SU-DHL-6 (cell line): Measurements from ENCODE around the gene ITPKA.

Experiments
- H2AFZ ChIP-seq: fragments of 200-600 bp; sonication (generic); 2 replicates; pipeline ENCODE4 v1.6.1; 2014; ENCODE audit warnings: low read depth, mild to moderate bottlenecking, moderate library complexity, mixed read lengths, antibody characterized with exemption, low read length; ENCODE audit not compliant: severe bottlenecking
- H3F3A ChIP-seq: fragments of 200-600 bp; shearing (Covaris generic); 2 replicates; pipeline ENCODE4 v1.6.0; 2016; ENCODE audit warnings: antibody characterized with exemption, mild to moderate bottlenecking; ENCODE audit not compliant: insufficient read depth
- H3K27ac ChIP-seq: fragments of 200-600 bp; sonication (generic); 2 replicates; pipeline ENCODE4 v1.5.1; 2016; ENCODE audit warnings: low read depth, mild to moderate bottlenecking, low read length, moderate library complexity, mixed read lengths
- H3K27me3 ChIP-seq: fragments of 200-600 bp; sonication (generic), shearing (Covaris generic); 2 replicates; pipeline ENCODE4 v1.6.0; 2014; ENCODE audit warnings: mild to moderate bottlenecking, low read length
- H3K36me3 ChIP-seq: fragments of 200-600 bp; sonication (generic); 2 replicates; pipeline ENCODE4 v1.6.1; 2014; ENCODE audit warnings: mild to moderate bottlenecking, low read length, mixed read lengths
- H3K4me2 ChIP-seq: fragments of 300-600, 200-600 bp; shearing (Covaris generic), sonication (generic); 2 replicates; pipeline ENCODE4 v1.6.0; 2014; ENCODE audit warnings: low read length, low read depth, mild to moderate bottlenecking; ENCODE audit not compliant: poor library complexity, severe bottlenecking
- H3K4me3 ChIP-seq: fragments of 200-600 bp; sonication (generic); 2 replicates; pipeline ENCODE4 v1.5.1; 2014; ENCODE audit warnings: antibody characterized with exemption, low read length, mild to moderate bottlenecking, mixed read lengths; ENCODE audit not compliant: insufficient read depth, poor library complexity, severe bottlenecking
- H3K79me2 ChIP-seq: fragments of 200-600 bp; sonication (generic); 2 replicates; pipeline ENCODE4 v1.6.1; 2014; ENCODE audit warnings: mild to moderate bottlenecking, low read length, moderate library complexity; ENCODE audit not compliant: insufficient read depth
- H3K9ac ChIP-seq: fragments of 200-600 bp; sonication (generic); 2 replicates; pipeline ENCODE4 v1.7.0; 2014; ENCODE audit warnings: mild to moderate bottlenecking, low read length
- H3K9me2 ChIP-seq: fragments of 200-600 bp; sonication (generic); replicated peaks from 2 replicates; pipeline ENCODE4 v1.6.1; 2014; ENCODE audit warnings: low read length; ENCODE audit not compliant: insufficient read depth
- H3K9me3 ChIP-seq: fragments of 200-600 bp; sonication (generic); 2 replicates; pipeline ENCODE4 v1.6.1; 2014; ENCODE audit warnings: low read length, mixed read lengths; ENCODE audit not compliant: insufficient read depth
- H4K20me1 ChIP-seq: fragments of 200-600 bp; sonication (generic); 2 replicates; pipeline ENCODE4 v1.6.1; 2014; ENCODE audit warnings: low read depth, mild to moderate bottlenecking, antibody characterized with exemption, low read length, moderate library complexity, mixed read lengths
- EZH2phosphoT487 ChIP-seq: fragments of 200-600 bp; sonication (generic), shearing (Covaris generic); conservative IDR thresholded peaks from 2 replicates; pipeline ENCODE4 v1.6.1; 2018; ENCODE audit warnings: mild to moderate bottlenecking, antibody characterized with exemption, low read length, moderate library complexity, mixed read lengths
- TF ChIP-seq, protein P1 (sequence below): fragments of 200-600 bp; sonication (generic); IDR thresholded peaks from one replicate; pipeline ENCODE4 v1.5.1; 2017; ENCODE audit warnings: antibody characterized with exemption, mild to moderate bottlenecking, low read length, moderate library complexity; ENCODE audit not compliant: insufficient read depth, poor library complexity, severe bottlenecking

The ITPKA gene

DNA sequence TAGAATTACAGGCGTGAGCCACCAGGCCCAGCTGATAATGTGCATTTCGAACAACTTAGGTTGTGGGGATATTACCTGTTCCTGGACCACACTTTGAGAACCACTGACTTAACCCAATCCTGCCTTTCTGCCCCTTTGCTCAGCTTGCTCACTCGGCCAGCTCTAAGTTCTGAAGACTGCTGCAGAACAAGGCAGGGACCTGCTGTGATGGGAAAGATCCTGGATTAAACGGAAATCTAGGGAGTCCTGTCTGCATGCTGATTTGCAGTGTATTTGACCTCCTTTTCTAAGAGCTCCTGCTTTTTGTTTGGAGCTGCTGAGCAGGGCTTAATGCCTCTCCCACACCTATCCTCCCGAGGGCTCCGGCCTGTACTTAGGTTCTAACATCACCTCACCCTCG lies 17.1 kb downstream of the ITPKA start:
- H3F3A ChIP-seq = no peaks in the 10 kb centered on the region
- no peaks in the 10 kb centered on the region for H3K79me2 ChIP-seq
- no peaks in the 10 kb centered on the region for H3K9me3 ChIP-seq
- no peaks in the 10 kb centered on the region for H3K36me3 ChIP-seq
- H3K9ac ChIP-seq = no peak overlapping the region
- no peaks in the 10 kb centered on the region for H4K20me1 ChIP-seq
- no peak overlapping the region for H3K27ac ChIP-seq
- H3K4me2 ChIP-seq = no peak overlapping the region
- no peak overlapping the region for H2AFZ ChIP-seq
- H3K9me2 ChIP-seq = no peaks in the 10 kb centered on the region
- no peak for TF ChIP-seq EZH2phosphoT487
- TF ChIP-seq, protein P1, sequence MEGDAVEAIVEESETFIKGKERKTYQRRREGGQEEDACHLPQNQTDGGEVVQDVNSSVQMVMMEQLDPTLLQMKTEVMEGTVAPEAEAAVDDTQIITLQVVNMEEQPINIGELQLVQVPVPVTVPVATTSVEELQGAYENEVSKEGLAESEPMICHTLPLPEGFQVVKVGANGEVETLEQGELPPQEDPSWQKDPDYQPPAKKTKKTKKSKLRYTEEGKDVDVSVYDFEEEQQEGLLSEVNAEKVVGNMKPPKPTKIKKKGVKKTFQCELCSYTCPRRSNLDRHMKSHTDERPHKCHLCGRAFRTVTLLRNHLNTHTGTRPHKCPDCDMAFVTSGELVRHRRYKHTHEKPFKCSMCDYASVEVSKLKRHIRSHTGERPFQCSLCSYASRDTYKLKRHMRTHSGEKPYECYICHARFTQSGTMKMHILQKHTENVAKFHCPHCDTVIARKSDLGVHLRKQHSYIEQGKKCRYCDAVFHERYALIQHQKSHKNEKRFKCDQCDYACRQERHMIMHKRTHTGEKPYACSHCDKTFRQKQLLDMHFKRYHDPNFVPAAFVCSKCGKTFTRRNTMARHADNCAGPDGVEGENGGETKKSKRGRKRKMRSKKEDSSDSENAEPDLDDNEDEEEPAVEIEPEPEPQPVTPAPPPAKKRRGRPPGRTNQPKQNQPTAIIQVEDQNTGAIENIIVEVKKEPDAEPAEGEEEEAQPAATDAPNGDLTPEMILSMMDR = no peak
- H3K4me3 ChIP-seq = no peak overlapping the region
- H3K27me3 ChIP-seq = no peaks in the 10 kb centered on the region

DNA sequence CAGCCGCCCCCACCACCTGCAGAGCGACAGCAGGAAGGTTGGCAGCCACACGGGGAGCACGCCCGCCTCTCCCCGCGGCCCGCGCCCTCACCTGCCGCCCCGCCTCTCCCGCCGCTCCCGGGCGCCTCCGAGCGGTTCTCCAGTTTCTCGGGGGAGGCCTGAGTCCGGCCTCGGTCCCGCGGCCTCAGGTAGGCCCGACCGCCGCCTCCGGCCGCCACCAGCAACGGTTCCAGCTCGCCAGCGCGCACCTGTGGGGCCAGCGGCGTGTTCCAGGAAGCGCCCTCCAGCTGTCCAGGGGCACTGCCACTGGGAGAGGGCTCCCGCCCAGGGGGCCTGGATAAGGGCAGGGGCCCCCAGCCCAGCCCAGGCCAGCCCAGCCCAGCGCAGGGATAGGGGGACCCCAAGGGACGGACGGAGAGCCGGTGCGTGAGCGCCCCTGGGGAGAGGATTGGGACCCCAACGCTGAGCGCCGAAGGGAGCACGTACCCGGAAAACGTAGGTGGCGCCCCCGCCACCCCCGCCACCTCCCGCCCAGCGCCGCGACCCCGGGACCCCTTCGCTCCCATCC lies 17.7 kb downstream of the ITPKA start:
- no peak overlapping the region for H2AFZ ChIP-seq
- H3K27me3 ChIP-seq = no peaks in the 10 kb centered on the region
- H4K20me1 ChIP-seq = no peaks in the 10 kb centered on the region
- H3K9me3 ChIP-seq = no peaks in the 10 kb centered on the region
- no peak overlapping the region for H3K9ac ChIP-seq
- no peak overlapping the region for H3K4me2 ChIP-seq
- no peaks in the 10 kb centered on the region for H3F3A ChIP-seq
- no peaks in the 10 kb centered on the region for H3K36me3 ChIP-seq
- no peaks in the 10 kb centered on the region for H3K9me2 ChIP-seq
- H3K4me3 ChIP-seq = no peak overlapping the region
- TF ChIP-seq, protein P1 = no peak
- TF ChIP-seq EZH2phosphoT487 = no peak
- H3K79me2 ChIP-seq = no peaks in the 10 kb centered on the region
- H3K27ac ChIP-seq = no peak overlapping the region

DNA sequence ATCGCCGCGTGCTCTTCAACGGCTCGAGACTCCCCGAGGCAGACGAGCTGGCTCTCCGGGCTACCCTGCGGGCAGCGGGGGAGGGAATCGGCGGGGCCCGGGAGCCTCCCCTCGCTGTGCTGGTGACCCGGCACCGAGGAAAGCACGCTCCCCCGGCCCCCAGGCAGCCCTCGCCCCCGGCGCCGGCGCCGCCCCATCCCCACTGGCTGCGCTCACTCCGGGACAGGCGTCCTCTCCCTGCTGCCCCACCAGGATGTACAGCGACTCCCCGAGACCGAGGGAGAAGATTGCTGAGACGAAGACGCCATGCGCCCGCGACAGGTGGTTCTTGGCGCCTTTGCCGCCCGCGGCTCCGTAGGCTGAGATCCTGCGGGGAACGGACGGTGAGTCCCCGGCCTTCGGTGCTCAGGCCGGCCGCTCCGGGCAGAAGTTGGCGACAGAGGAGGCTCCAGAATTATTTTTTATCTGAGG lies 18.3 kb downstream of the ITPKA start:
- H3K79me2 ChIP-seq = no peaks in the 10 kb centered on the region
- TF ChIP-seq, protein P1 = no peak
- TF ChIP-seq EZH2phosphoT487 = no peak
- no peaks in the 10 kb centered on the region for H3K36me3 ChIP-seq
- H3K9ac ChIP-seq = no peak overlapping the region
- no peak overlapping the region for H3K27ac ChIP-seq
- no peaks in the 10 kb centered on the region for H3K9me3 ChIP-seq
- no peaks in the 10 kb centered on the region for H4K20me1 ChIP-seq
- H3F3A ChIP-seq = no peaks in the 10 kb centered on the region
- no peaks in the 10 kb centered on the region for H3K9me2 ChIP-seq
- no peak overlapping the region for H3K4me2 ChIP-seq
- no peaks in the 10 kb centered on the region for H3K27me3 ChIP-seq
- no peak overlapping the region for H2AFZ ChIP-seq
- no peak overlapping the region for H3K4me3 ChIP-seq
